MCF 10A (cell line): ENCODE measurements around the gene CTNND1. TPM values are rescaled to one million over a fixed set of nuclear protein-coding genes. Genes with fewer than 3 reads are reported as not detected.
"Not testable (repeated sequence)": the region's sequence is repeated elsewhere in the genome, so short reads cannot be mapped to it uniquely, and the experiment has no call there.

Source experiments
- BruUV-seq: library from RNA; stranded (reverse); fragments of 400-500 nt; replicated peaks from 2 replicates; lab custom pipeline; 2021; lab: Mats Ljungman, UMichigan
- CTCF ChIA-PET: fragments of 300-600 bp; sonication (Branson Sonifier 250); formaldehyde crosslinking; extraction: SDS; loops from one replicate; lab custom pipeline; 2021; ENCODE audit warnings: antibody characterized with exemption, inconsistent platforms; lab: Yijun Ruan, JAX
- POLR2A ChIA-PET: fragments of 300-600, 350-650 bp; sonication (Branson Sonifier 250); formaldehyde crosslinking; extraction: SDS; loops from one replicate; lab custom pipeline; 2020; ENCODE audit warnings: antibody characterized with exemption, inconsistent platforms; lab: Yijun Ruan, JAX
- DNase-seq: peaks from one replicate; pipeline ENCODE4 v3.0.0-alpha.2; 2018; ENCODE audit not compliant: unreplicated experiment
- H3K27ac Mint-ChIP-seq: one replicate; pipeline ENCODE4 v1.8.0; 2022; ENCODE audit warnings: mild to moderate bottlenecking, low read depth, mixed read lengths; ENCODE audit not compliant: unreplicated experiment
- H3K27me3 Mint-ChIP-seq: one replicate; pipeline ENCODE4 v1.8.0; 2022; ENCODE audit warnings: mixed read lengths; ENCODE audit not compliant: insufficient read depth, unreplicated experiment
- H3K36me3 Mint-ChIP-seq: one replicate; pipeline ENCODE4 v1.8.0; 2022; ENCODE audit warnings: mild to moderate bottlenecking, moderate library complexity, mixed read lengths; ENCODE audit not compliant: insufficient read depth, unreplicated experiment
- H3K4me1 Mint-ChIP-seq: one replicate; pipeline ENCODE4 v1.8.0; 2022; ENCODE audit warnings: mixed read lengths; ENCODE audit not compliant: insufficient read depth, unreplicated experiment
- H3K4me3 Mint-ChIP-seq: one replicate; pipeline ENCODE4 v1.8.0; 2022; ENCODE audit warnings: mild to moderate bottlenecking, moderate library complexity, mixed read lengths; ENCODE audit not compliant: unreplicated experiment
- H3K9me3 Mint-ChIP-seq: one replicate; pipeline ENCODE4 v1.8.0; 2022; ENCODE audit warnings: mixed read lengths; ENCODE audit not compliant: unreplicated experiment
- CTCF ChIP-seq: fragments of 200-600 bp; IDR thresholded peaks from one replicate; pipeline ENCODE4 v1.8.0; 2022; ENCODE audit warnings: antibody characterized with exemption, mild to moderate bottlenecking; ENCODE audit not compliant: unreplicated experiment
- intact Hi-C: fragments of 100-400 bp; cut with micrococcal nuclease; formaldehyde crosslinking; loops from 2 replicates; pipeline ENCODE4 v1.14.1; 2022
- total RNA-seq: library from RNA; stranded (reverse); gene quantifications from 2 replicates; pipeline ENCODE4 v1.2.3, GENCODE V29; 2022

Gene CTNND1
- total RNA-seq, 1 experiment from 2014 or later, result 114 TPM

DNA sequence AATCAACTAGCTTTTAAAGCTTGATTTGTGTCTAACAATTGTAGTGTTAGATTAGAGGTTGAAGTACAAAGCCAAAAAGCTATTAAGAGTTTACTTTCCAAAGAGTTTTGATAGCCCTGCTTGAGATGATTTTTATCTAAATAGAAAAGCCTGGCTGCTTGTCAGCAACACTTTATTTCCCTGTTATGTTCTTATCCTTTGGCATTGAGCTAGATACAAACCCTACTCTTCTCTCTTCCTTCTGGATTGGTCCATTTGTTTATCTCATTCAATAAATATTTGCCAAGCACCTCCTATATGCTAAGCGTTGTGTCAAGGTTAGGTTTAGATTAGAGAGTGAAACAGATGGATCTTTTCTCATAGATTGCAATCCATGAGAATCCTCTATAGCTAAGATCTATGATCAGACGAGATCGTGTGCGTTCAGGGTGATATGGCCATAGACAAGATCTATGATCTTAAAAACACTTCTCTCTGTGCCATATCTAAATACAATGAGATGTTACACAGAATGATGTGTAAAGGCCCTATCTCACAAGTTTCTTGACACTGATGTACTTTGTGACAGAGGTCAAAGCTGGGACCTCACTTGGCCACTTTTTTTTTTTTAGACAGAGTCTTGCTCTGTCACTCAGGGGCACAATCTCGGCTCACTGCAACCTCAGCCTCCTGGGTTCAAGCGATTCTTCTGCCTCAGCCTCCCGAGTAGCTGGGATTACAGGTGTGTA, 57.8 kb downstream of the CTNND1 start:
- H3K4me1 Mint-ChIP-seq, result no peaks in the 10 kb centered on the region
- no peak overlapping the region for H3K27ac Mint-ChIP-seq
- TF ChIP-seq CTCF, result no peak
- no peak overlapping the region for H3K4me3 Mint-ChIP-seq
- H3K36me3 Mint-ChIP-seq, result peaks cover 70% of the 10 kb centered on the region
- BruUV-seq, result no TSS peak
- H3K27me3 Mint-ChIP-seq, result no peaks in the 10 kb centered on the region
- ChIA-PET POLR2A (interaction anchor here (1.0 kb wide), 1 partner anchor 25 kb away, joined by 4 read pairs; no protein-coding TSS in a partner anchor), CTCF (interaction anchor here (0.6 to 1.9 kb wide), 4 partner anchors 12 to 504 kb away, joined by 3 to 11 read pairs (median 6); no protein-coding TSS in a partner anchor)
- DNase-seq, result no peak
- no peaks in the 10 kb centered on the region for H3K9me3 Mint-ChIP-seq
- intact Hi-C loops, result loop anchor here (5.0 kb wide), 1 partner anchor 693 kb away; no protein-coding TSS in a partner anchor

DNA sequence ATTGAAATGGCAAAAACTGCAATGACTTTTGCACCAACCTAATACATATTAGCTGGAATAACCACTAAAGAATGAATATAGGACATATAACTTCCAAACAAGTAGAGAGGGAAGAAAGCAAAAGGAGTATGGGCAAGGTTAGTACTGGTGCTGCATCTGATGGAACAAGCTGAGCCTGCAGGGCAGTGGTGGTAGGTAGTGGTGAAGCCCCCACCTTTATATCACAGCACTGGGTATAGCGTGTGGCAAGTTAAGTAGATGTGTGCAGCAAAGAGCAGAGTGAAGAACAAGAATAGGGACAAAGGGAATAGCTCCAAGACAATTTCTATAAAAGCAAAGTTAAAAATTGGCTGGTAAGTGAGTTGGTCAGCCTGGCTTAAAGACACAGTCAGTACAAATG, 62.3 kb downstream of the CTNND1 start:
- Mint-ChIP-seq H3K36me3 (peaks cover 33% of the 10 kb centered on the region), H3K27ac (no peak overlapping the region), H3K4me1 (no peaks in the 10 kb centered on the region), H3K27me3 (no peaks in the 10 kb centered on the region), H3K4me3 (no peak overlapping the region), H3K9me3 (no peaks in the 10 kb centered on the region)
- CTCF ChIA-PET, result interaction anchor here (0.6 to 1.3 kb wide), 4 partner anchors 23 to 1062 kb away, joined by 3 to 4 read pairs (median 4); partner anchors contain the start of gene BTBD18
- BruUV-seq, result no TSS peak
- POLR2A ChIA-PET, result interaction anchor here (0.6 to 1.8 kb wide), 4 partner anchors 9 to 463 kb away, joined by 3 to 5 read pairs (median 3); no protein-coding TSS in a partner anchor
- TF ChIP-seq CTCF, result no peak
- intact Hi-C loops, result loop anchor here (10.0 kb wide), 1 partner anchor 231 kb away; no protein-coding TSS in a partner anchor
- DNase-seq, result no peak

- H3K27ac Mint-ChIP-seq, result no peak overlapping the region
- intact Hi-C loops, result loop anchor here (10.0 kb wide), 1 partner anchor 70 kb away; no protein-coding TSS in a partner anchor
- no peaks in the 10 kb centered on the region for H3K27me3 Mint-ChIP-seq
- no TSS peak for BruUV-seq
- H3K4me1 Mint-ChIP-seq, result no peaks in the 10 kb centered on the region
- no peaks in the 10 kb centered on the region for H3K36me3 Mint-ChIP-seq
- no peaks in the 10 kb centered on the region for H3K9me3 Mint-ChIP-seq
- ChIA-PET CTCF (interaction anchor here (0.6 to 1.5 kb wide), 2 partner anchors 186 to 226 kb away, joined by 3 read pairs; no protein-coding TSS in a partner anchor), POLR2A (interaction anchor here (1.1 kb wide), 1 partner anchor 138 kb away, joined by 3 read pairs; no protein-coding TSS in a partner anchor)
- TF ChIP-seq CTCF, result no peak
- no peak overlapping the region for H3K4me3 Mint-ChIP-seq
- DNase-seq, result no peak
These were observed 73.2 kb downstream of the CTNND1 start for GRCh38 chr11:57834852-57835251.

DNA sequence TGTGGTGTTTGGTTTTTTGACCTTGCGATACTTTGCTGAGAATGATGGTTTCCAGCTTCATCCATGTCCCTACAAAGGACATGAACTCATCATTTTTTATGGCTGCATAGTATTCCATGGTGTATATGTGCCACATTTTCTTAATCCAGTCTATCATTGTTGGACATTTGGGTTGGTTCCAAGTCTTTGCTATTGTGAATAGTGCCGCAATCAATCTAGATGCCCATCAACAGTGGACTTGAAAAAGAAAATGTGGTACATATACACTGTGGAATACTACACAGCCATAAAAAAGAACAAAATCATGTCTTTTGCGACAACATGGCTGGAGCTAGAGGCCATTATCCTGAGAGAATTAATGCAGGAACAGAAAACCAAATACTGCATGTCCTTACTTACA, 77.0 kb downstream of the CTNND1 start:
- intact Hi-C loops, result loop anchor here (10.0 kb wide), 1 partner anchor 66 kb away; no protein-coding TSS in a partner anchor
- H3K36me3 Mint-ChIP-seq, H3K27ac Mint-ChIP-seq, DNase-seq, POLR2A ChIA-PET, H3K4me1 Mint-ChIP-seq, H3K27me3 Mint-ChIP-seq, H3K4me3 Mint-ChIP-seq, H3K9me3 Mint-ChIP-seq, BruUV-seq: not testable (repeated sequence)
- CTCF ChIA-PET, result interaction anchor here (0.6 kb wide), 1 partner anchor 708 kb away, joined by 4 read pairs; no protein-coding TSS in a partner anchor
